Prostate gland (tissue), 2 donors: ENCODE data around the gene USP37. TPM values are rescaled to one million over a fixed set of nuclear protein-coding genes. Genes with fewer than 3 reads are reported as not detected.

Experiments
- DNase-seq: peaks from one replicate; pipeline ENCODE4 v3.0.0-alpha.2; 2019; ENCODE audit warnings: low spot score
- H3K27ac ChIP-seq, 2 donors: fragments of 200-600 bp; sonication (generic); 2 replicates each; pipeline ENCODE4 v1.5.1; 2017 to 2019
- H3K27me3 ChIP-seq: fragments of 200-600 bp; sonication (generic); replicated peaks from 2 replicates; pipeline ENCODE4 v1.5.1; 2019; ENCODE audit not compliant: insufficient read depth
- H3K36me3 ChIP-seq, 2 donors: fragments of 200-600 bp; sonication (generic); 1 replicate in 1 of 2; 2 replicates in 1 of 2; pipeline versions ENCODE4 v1.5.1 to v1.8.1; 2017 to 2019
- H3K4me1 ChIP-seq: fragments of 200-600 bp; sonication (generic); replicated peaks from 2 replicates; pipeline ENCODE4 v1.5.1; 2019
- H3K4me3 ChIP-seq, 2 donors: fragments of 200-600 bp; sonication (generic); 2 replicates each; pipeline ENCODE4 v1.5.1; 2017 to 2019
- H3K9me3 ChIP-seq: fragments of 200-600 bp; sonication (generic); 2 replicates; pipeline ENCODE4 v1.5.1; 2017
- CTCF ChIP-seq, 4 experiments: fragments of 200-600 bp in 2 of 4; fragments of 450-650 bp in 2 of 4; sonication (generic) in 2 of 4; IDR thresholded peaks; 1 replicate in 3 of 4; 2 replicates in 1 of 4; pipeline ENCODE4 v1.5.1; 2016 to 2019; ENCODE audit warnings: antibody characterized with exemption in 4 of 4, mild to moderate bottlenecking in 2 of 4, moderate library complexity in 2 of 4
- POLR2A ChIP-seq: fragments of 450-650 bp; IDR thresholded peaks from one replicate; pipeline ENCODE4 v1.6.1; 2016; ENCODE audit warnings: antibody characterized with exemption, mild to moderate bottlenecking
- POLR2AphosphoS5 ChIP-seq: sonication (generic); formaldehyde crosslinking; IDR thresholded peaks from one replicate; pipeline ENCODE4 v1.6.1; 2017; ENCODE audit warnings: antibody characterized with exemption
- WGBS: methylation state at CpG from one replicate; pipeline ENCODE4 v1.1.5; 2018; 5-methylcytosine and 5-hydroxymethylcytosine counted together
- intact Hi-C: fragments of 100-400 bp; cut with DNase I; formaldehyde crosslinking; loops from one replicate; pipeline ENCODE4 v1.14.2; 2022
- total RNA-seq, 2 donors: library from RNA; depleted of rRNA; stranded (reverse); fragments of >200 nt; gene quantifications; one replicate each; pipeline ENCODE4 v1.1.0, GENCODE V29; 2016

Gene USP37
- total RNA-seq, 2 donors from 2014 or later, result 12.3 to 31.9 TPM

- H3K27me3 ChIP-seq, result no peaks in the 10 kb centered on the region
- no peak for TF ChIP-seq POLR2A
- no peak for TF ChIP-seq CTCF (IDR thresholded peaks at IDR 0.05)
- TF ChIP-seq POLR2AphosphoS5, result no peak
- H3K27ac ChIP-seq, result no peak overlapping the region
- WGBS, result 59% methylated on average over 2 of the region's 2 CpGs
- H3K36me3 ChIP-seq, result no peaks in the 10 kb centered on the region
- no peaks in the 10 kb centered on the region for H3K4me1 ChIP-seq
- H3K4me3 ChIP-seq, result no peak overlapping the region
- H3K9me3 ChIP-seq, result no peaks in the 10 kb centered on the region
- no peak for DNase-seq
- intact Hi-C loops, result loop anchor here (5.0 kb wide), 1 partner anchor 33 kb away; no protein-coding TSS in a partner anchor
These were observed 37.3 kb upstream of the USP37 start for GRCh38 chr2:218605432-218605831.

- Histone ChIP-seq H3K4me3 (no peak overlapping the region), H3K4me1 (no peaks in the 10 kb centered on the region), H3K36me3 (peaks cover 0 to 4% of the 10 kb centered on the region in 2 donors), H3K9me3 (no peaks in the 10 kb centered on the region), H3K27me3 (no peaks in the 10 kb centered on the region), H3K27ac (no peak overlapping the region)
- no peak for DNase-seq
- intact Hi-C loops, result no loop called here
- TF ChIP-seq CTCF (IDR thresholded peaks at IDR 0.05) (no peak), POLR2A (no peak), POLR2AphosphoS5 (no peak)
- 100% methylated on average over 1 of the region's 1 CpG for WGBS
These were observed 17.4 kb upstream of the USP37 start for GRCh38 chr2:218585541-218585940.

GRCh38 chr2:218583983-218584850 lies 16.1 kb upstream of the USP37 start:
- no peak for DNase-seq
- H3K27me3 ChIP-seq, result no peaks in the 10 kb centered on the region
- WGBS, result 96% methylated on average over 6 of the region's 6 CpGs
- H3K27ac ChIP-seq, result no peak overlapping the region
- TF ChIP-seq CTCF (IDR thresholded peaks at IDR 0.05) (no peak), POLR2A (no peak), POLR2AphosphoS5 (no peak)
- H3K4me1 ChIP-seq, result no peaks in the 10 kb centered on the region
- H3K9me3 ChIP-seq, result no peaks in the 10 kb centered on the region
- intact Hi-C loops, result no loop called here
- H3K36me3 ChIP-seq, result peaks cover 0 to 4% of the 10 kb centered on the region in 2 donors
- H3K4me3 ChIP-seq, result no peak overlapping the region

GRCh38 chr2:218582076-218582475 lies 13.9 kb upstream of the USP37 start:
- Histone ChIP-seq H3K4me3 (no peak overlapping the region), H3K9me3 (no peaks in the 10 kb centered on the region), H3K4me1 (no peaks in the 10 kb centered on the region), H3K27ac (no peak overlapping the region), H3K27me3 (no peaks in the 10 kb centered on the region), H3K36me3 (peaks cover 0 to 4% of the 10 kb centered on the region in 2 donors)
- intact Hi-C loops, result no loop called here
- TF ChIP-seq POLR2AphosphoS5 (no peak), CTCF (IDR thresholded peaks at IDR 0.05) (no peak), POLR2A (no peak)
- DNase-seq, result no peak
- WGBS, result 92% methylated on average over 7 of the region's 7 CpGs
